Activated T-cell treated with anti-CD3 and anti-CD28 coated beads for 4 hours (primary cell): ENCODE data around the gene GGPS1.
"Not testable (repeated sequence)": the region's sequence is repeated elsewhere in the genome, so short reads cannot be mapped to it uniquely, and the experiment has no call there.

Experiments
- DNase-seq: peaks from one replicate; pipeline ENCODE4 v3.0.0-alpha.2; 2020

GGPS1 gene

DNA sequence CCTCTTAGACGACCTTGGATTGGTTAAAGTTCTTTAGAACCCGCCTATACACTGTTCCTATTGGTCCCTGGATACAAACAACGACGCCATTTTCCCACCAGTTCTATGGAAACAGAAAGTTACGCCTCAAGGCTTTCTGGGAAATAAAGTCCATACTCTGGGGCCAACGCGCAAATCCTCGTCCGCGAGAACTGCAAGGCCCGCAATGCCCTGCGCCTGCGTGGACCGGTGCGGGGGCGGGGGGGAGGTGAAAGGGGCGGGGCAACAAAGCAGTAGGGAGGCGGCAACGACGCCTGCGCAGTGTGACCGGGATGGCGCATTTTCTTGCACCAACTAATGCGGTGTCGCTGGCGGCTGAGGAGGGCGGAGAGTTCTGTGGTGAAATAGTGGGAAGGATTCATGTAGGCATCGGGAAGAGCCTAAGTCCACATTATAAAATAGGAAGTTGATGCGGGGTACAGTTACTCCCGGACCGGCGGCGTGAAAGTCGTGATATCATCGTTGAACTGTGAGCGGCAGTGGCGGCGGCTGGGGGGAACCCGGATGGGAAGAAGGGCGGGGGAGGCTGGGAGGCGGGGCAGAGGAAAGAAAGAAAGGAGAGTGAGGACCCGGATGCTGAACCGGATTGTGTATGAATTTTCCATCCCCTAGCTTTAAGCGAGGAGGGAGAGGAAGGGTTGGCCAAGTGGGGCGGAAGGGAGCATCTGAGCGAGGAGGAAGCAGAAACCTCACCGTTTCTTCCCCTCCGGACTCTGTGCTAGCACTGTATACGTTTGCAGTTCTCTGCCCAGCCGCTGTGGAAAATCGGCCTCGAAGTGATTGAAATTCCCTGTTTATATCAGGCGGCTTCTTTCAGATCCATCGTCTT is at the start of gene GGPS1:
Gene GGPS1 (plus strand): TSS at position 300 of the 868 bp plus-strand sequence. CDS start 6,695 bp downstream, outside the sequence.
- DNase-seq = peak; percentile 100

DNA sequence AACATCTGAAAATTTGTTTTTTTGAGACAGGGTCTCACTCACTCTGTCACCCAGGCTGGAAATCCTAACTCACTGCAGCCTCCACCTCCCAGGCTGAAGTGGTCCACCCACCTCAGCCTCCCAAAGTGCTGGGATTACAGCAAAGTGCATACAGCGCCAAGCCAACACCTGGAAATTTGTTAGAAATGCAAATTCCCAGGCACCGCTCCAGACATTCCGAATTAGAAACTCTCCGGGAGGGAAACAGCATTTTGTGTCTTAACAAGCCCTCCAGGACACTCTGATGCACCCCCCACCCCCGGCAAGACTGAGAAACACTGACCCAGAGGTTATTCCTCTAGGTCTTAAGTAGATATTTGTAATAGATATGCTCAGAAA is 49.5 kb upstream of the GGPS1 start:
- DNase-seq = no peak

DNA sequence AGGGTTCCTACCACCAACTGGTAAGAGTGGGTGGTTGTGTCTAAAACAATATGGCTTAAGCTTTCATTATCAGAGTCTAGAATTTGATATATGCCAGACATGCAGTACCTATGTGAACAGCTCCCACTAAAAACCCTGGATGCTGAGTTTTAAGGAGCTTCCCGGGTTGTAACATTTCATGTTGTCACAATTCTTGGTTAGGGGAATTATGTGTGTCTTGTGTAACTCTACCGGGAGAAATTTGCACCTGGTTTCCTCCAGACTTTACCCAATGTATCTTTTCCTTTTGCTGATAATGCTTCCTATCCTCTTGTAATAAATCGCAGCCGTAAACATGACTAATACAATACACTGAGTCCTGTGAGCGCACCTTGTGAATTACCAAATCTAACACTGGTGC is 48.7 kb upstream of the GGPS1 start:
- DNase-seq = no peak

DNA sequence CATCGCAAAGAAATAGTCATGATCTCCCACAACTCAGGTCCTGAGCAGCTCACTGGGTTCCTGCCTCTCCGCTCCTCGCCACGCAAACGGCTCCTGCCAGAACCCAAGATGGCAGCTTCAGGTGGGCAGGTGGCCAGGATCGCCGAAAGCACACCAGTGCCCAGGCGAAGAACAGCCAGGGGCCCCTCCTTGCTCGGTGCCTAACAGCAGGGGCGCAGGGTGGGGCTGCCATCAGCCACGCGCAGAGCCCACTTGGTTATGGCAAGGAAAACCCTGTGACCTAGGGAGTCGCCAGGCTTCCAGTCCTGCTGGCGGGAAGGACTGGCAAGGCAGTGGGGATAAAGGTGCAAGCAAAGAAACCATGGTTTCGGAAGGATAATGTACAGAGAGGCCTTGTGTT is 47.9 kb upstream of the GGPS1 start:
- no peak for DNase-seq

DNA sequence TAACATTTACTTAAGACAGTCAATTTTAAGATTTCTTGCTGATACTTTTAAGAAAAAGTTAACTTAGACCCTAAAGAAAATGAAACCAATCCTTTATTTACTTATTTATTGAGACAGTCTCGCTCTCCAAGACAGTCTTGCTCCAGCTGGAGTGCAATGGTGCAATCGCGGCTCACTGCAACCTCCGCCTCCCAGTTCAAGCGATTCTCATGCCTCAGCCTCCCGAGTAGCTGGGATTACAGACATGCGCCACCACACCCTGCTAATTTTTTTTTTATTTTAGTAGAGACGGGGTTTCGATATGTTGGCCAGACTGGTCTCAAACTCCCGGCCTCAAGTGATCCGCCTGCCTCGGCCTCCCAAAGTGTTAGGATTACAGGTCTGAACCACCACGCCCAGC is 44.7 kb upstream of the GGPS1 start:
- not testable (repeated sequence) for DNase-seq

DNA sequence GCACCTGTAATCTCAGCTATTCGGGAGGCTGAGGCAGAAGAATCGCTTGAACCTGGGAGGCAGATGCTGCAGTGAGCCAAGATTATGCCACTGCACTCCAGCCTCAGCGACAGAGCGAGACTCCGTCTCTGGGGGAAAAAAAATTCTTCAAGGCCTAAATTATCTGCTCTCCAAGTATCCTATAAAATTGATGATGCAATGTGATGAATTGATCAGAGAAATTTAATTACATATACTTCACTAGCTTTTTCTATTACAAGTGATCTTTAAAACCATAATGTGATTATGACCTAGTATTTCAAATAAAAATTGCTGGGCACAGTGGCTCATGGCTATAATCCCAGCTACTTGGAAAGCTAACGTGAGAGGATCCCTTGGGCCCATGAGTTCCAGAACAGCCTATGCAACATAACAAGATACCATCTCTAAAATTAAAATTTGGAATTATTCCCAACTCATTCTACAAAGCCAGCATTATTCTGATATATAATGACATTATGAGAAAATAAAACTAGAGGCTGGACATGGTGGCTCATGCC is 44.1 kb upstream of the GGPS1 start:
- no peak for DNase-seq

DNA sequence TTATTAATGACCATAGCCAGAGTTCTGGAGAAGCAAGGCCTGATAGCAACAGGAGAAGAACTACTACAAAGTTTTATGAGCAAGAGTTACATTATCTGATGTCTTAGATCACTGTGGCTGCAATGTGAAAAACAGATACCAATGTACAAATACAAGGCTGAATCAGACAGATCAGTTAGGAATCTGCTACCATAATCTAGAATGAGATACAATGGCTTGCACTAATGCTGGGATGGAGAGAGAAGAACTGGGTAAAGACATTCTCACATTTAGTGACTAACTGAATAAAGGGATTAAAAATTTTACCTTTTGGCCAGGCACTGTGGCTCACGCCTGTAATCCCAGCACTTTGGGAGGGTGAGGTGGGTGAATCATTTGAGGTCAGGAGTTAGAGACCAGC is 41.7 kb upstream of the GGPS1 start:
- DNase-seq = no peak

DNA sequence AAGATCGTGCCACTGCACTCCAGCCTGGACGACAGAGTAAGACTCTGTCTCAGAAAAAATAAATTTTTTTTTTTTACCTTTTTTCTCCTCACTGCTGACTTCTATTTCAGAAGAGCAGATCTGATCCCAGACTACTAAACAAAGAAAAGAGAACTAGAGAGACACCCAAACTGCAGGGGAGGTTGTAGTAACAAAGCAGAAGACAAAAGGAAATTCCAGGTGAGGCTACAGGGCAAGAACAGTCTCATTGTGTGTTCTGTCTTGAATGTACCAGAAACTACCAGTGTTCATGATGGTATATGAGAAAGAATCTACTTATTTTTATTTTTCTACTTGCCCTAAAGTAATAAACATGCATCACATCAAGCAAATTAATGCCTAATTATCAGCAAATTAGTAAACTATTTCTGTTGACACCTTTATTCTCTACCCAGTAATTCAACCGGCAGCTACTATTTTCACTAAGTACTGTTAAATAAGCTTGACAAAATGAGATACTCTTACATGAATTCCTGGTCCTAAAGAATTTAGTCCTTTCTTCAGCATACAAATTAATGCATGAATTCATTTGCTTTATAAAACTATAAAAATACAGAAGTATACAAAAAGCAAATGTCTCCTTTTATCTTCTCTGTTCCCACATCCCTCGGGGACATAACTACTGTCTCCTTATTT is 41.0 kb upstream of the GGPS1 start:
- DNase-seq = no peak

DNA sequence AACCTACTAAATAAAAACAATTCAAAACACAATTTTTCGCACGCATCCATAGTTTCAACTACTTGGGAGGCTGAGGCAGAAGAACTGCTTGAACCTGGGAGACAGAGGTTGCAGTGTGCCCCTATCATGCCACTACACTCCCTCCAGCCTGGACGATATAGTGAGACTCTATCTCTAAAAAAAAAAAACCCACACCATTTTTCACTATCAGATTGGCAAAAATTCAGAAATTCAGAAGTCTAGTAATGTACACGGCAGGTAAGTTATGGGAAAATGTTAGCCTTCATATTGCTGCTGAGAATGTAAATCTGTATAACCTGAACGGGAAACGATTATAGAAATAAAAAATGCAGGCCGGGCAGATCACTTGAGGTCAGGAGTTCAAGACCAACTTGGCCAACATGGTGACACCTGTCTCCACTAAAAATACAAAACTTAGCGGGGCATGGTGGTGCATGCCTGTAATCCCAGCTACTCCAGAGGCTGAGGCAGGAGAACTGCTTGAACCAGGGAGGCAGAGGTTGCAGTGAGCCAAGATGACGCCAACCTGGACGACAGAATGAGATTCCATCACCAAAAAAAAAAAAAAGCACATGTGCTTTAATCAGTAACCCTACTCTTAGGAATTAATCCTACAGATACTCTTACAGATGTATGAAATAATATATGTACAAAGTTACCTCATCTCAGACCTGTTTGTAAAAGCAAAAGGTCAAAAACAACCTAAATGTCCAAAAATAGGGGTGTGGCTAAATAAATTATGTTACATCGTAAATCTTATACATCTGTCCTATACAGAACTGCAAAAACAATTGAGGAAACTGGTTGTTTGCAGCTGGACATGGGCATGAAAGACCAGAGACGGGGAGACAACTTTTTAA is 38.3 kb upstream of the GGPS1 start:
- no peak for DNase-seq

DNA sequence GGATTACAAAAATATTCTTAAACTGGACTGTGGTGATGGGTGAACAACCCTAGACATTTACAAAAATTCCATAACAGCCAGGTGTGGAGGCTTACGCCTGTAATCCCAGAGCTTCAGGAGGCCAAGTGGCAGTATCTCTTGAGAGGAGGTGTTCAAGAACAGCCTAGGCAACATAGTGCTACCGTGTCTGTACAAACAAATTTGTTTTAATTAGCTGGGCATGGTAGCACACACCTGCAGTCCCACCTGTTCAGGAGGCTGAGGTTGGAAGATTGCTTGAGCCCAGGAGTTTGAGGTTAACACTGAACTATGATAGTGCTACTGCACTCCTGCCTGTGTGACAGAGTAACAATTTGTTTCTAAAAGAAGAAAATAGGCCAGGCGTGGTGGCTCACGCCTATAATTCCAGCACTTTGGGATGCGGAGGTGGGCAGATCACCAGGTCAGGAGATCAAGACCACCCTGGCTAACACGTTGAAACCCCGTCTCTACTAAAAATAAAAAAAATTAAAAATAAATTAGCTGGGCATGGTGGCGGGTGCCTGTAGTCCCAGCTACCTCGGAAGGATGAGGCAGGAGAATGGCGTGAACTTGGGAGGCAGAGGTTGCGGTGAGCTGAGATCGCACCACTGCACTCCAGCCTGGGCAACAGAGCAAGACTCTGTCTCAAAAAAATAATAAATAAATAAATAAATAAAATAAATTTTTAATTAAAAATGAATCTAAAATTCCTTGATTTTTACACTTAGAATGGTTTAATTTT is 37.4 kb upstream of the GGPS1 start:
- DNase-seq = no peak

DNA sequence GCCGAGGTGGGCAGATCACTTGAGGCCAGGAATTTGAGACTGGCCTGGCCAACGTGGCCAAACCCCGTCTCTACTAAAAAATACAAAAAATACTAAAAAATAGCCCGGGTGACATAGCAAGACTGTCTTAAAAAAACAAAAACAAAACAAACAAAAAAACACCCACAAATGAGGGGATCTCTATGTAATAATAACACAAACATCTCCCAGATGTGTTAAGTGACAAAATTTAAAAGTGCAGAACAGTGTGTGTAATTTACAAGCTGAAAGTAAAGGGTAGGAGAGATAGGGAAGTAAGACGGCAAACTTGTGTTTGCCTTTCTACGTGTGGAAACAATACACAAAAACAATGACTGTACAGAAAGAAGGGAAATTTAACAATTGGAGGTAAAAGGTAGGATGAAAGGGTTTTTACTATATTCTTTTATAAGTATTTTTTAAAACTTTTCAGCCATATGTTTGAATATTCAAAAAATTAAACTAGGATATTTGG is 36.7 kb upstream of the GGPS1 start:
- no peak for DNase-seq

DNA sequence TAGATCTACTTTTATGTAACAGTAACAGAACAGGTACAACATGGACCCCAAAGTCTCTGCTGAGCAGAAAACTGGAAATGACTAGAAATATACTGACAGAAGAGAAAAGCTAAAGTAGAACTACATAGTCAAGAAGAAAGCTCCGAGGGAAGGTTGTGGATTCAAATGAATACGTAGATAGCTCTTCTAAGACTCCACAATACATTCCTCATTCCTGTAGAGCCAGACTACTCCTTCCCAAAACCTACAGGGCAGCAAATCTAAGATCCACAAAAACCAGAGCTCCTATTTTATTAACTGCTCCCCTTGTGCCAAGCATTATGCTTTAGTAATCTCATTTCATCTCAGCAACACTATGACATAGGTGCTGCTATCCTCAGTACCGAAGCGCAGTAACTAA is 35.6 kb upstream of the GGPS1 start:
- no peak for DNase-seq

DNA sequence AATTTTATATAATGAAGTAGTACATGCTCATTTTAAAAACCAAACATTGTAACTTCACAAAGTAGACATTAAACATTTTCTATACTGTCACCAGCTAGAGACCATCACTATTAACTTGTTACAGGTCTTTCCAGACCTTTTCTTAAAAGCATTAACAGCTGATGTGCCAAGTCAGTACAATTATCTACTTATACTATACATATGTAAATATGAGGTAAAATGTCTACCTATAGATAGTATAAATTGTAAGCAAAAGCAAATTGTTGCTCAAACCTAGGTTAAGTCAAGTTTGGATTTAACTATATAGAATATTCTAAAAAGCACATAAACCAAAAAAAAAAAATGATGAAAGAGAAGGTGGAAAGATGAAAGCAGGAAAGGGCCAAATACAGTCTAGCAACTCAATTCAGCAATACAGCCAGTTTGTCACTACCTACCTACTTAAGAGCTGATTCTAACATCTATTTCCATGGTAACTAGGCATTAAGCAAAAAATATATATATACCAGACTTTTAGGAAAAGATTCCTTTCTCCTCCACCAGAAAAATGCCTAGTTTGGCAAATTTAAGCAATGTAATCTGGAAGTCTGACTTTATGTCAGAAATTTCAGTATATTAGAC is 34.9 kb upstream of the GGPS1 start:
- DNase-seq = no peak

DNA sequence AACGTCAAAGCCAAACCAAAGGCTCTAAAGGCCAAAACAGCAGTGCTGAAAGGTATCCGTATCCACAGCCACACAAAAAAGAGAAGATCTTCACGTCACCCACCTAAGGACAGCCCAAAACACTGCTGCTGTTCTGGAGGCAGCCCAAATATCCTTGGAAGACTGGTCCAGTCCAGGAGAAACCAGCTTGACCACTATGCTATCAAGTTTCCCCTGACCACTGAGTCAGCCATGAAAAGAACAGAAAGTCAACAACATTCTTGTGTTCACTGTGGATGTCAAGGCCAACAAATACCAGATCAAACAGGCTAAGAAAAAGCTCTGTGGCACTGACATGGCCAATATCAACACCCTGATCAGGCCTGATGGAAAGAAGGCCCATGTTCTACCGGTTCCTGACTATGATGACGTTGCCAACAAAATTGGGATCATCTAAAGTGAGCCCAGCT is 32.4 kb upstream of the GGPS1 start:
- no peak for DNase-seq

DNA sequence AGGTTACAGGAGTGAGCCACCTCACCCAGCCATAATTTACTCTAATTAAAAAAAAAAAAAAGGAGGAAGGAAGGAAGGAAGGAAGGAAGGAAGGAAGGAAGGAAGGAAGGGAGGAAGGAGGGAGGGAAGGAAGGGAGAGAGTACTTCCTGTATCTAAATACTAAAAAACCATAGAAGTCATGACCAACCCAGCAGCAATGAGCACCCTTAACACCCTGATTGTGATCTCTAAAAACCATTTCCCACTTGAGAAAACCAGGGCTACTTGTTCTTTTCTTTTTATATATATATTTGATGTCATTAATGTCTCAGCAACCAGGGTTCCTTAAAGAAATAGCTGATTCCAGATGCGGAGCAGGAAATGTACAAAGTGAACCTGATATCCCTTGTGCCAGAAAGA is 31.6 kb upstream of the GGPS1 start:
- DNase-seq = no peak

DNA sequence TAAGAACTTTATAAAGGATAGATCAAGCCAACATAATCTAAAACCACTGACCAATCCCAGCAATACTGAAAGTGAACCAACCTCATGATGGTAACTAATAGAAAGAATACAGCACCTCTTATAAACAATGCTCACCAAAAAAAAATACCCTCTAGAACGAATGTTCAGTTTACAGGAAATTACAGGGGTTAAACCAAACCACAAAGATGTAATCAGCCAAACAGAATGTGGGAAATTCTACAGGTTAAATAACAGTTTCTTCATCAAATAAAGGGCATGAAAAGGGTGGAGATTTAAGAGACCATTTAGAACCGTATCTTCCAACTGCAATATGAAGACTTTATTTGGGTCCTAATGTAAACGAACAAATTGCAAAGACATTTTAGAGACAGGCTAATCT is 30.8 kb upstream of the GGPS1 start:
- no peak for DNase-seq

DNA sequence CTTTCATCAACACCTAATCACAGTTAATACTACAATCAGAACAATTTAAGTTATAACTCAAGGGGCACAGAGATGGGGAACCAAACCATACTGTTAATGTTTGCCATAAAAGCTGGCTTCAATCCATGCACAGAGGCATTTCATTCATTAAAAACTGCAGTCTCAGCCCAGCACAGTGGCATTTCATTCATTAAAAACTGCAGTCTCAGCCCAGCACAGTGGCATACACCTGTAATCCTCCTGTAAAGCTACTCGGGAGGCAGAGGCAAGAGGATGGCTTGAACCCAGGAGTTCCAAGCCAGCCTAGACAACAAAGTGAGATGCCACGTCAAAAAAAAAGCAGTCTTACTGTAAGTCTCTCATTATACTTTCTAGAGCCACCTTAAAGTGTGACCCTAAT is 29.6 kb upstream of the GGPS1 start:
- no peak for DNase-seq

DNA sequence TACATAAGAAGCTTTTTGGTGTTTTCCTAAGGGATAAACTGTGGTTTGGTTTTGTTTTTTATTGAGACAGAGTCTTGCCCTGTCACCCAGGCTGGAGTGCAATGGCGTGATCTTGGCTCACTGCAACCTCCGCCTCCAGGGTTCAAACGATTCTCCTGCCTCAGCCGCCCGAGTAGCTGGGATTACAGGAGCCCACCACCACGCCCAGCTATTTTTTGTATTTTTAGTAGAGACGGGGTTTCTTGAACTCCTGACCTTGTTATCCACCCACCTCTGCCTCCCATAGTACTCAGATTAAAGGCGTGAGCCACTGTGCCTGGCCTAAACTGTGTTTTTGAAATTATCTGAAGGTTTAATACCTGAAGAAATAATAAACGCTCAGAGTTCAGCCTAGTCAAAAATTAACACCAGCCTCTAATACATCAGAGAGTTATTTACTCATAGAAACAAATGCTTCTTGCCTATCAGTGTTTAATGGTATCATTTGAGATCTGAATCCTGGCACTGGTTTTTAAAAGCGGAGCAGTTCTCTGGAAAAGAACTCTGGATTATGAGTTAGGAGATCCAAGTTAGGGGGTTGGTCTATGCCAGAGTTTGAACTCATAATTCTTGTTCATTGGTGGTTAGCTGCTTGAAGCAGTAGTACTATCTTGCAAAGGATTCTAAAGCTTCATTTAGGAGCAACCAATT is 29.1 kb upstream of the GGPS1 start:
- DNase-seq = no peak

DNA sequence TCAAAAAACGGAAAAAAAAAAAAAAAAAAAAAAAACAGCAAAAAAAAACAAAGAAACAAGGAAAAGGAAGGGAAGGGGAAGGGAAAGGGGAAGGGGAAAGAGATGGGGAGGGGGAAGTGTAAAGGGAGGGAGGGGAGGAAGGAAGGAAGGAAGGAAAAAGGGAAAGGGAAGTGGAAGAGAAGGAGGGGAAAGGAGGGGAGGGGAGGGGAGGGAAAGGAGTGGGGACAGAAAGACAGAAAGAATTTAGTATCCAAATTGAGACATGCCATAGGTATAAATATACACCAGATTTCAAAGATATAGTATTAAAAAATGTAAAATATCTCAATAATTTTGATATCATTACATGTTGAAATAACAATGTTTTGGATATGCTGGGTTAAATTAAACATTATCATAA is 26.2 kb upstream of the GGPS1 start:
- no peak for DNase-seq

DNA sequence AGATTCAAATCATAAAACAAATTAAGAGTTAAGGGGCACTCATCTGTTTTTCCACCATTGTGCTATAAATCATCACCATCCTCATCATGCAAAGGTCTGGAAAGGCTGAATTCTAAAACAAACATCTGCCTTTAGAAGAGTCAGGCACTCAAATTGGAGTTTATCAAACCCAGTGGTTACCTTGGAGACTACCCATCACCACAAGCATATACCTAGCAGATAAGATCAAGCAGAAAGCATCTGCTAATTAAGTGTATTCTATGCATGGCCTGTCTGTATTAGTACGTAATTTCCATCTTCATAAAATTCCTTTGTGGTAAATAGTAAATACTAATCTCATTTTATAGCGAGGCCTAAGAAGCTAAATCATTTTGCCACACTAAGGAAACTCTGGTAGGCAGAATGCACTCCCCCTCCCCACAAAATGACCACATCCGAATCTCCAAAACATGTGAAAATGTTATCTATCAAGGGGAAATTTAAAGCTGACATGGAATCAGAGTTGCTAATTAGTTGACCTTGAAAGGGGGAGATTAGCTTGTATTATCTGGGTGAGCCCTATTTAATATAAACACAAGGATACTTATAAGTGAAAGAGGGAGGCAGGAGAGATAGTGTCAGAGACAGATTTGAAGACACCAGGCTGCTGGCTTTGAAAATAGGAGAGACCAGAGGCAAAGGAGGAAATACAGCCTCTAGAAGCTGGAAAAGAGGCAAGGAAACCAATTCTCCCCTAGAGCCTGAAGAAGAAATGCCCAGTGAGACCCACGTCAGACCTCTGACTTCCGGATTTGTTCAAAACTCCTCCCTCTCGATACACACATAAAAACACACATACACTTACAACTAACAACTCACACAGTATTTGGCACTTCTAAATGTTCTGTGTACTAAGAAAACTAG is 23.6 kb upstream of the GGPS1 start:
- DNase-seq = no peak
